GM18502 (cell line): Measurements from ENCODE around the gene SNAPC4.
A peak's percentile ranks its signal among the peaks of the same experiment; 100 is the strongest.
"Not testable (repeated sequence)": the region's sequence is repeated elsewhere in the genome, so short reads cannot be mapped to it uniquely, and the experiment has no call there.

ENCODE experiments used
- ATAC-seq: cut with Tn5 transposase; IDR thresholded peaks from one replicate; pipeline ENCODE4 v1.9.1; 2021; ENCODE audit warnings: mild to moderate bottlenecking; ENCODE audit not compliant: unreplicated experiment, poor library complexity

Gene SNAPC4

DNA sequence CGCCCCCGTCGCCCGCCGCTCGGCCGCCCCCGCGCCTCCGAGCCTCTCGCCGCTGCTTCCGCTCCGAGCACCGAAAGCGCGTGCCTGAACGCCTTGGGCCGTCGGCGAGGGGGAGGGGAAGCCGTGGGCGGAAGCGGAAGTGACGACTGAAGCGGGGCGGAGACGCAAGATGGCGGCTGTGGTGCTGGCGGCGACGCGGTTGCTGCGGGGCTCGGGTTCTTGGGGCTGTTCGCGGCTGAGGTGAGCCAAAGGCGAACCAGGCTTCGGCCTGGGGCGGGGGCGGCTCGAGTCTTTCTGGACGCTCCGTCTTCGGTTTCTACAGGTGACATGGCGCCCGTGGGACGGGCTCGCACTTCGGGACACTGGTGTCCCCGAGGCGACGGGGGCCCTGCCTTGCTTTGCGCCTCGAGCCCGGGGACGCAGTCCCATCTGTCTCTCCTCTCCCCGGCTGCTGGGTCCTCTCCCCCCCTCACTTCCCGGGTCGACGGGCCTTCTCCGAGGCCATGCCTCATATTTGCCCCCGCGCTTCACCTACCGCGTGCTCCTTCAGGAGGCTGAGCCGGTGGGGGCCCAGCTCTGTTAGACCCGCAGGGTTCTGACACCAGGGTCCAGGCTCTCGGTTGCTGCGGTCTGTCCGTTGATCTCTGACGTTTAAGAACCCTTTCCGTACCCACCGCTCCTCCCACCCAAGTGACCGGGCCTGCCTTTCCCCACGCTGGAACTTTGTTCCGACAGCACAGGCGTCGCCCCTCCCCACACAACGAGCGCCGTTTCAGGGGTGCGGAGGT is 10.7 kb upstream of the SNAPC4 start, which contains the start of the genes ENTR1 and PMPCA:
Gene ENTR1 (minus strand): TSS at position 115 of the 788 bp plus-strand sequence. CDS start 217 bp downstream, outside the sequence.
Gene PMPCA (plus strand): TSS at position 159 of the 788 bp plus-strand sequence. CDS start 11 bp downstream, at position 170.
- peak; percentile 80 for ATAC-seq

DNA sequence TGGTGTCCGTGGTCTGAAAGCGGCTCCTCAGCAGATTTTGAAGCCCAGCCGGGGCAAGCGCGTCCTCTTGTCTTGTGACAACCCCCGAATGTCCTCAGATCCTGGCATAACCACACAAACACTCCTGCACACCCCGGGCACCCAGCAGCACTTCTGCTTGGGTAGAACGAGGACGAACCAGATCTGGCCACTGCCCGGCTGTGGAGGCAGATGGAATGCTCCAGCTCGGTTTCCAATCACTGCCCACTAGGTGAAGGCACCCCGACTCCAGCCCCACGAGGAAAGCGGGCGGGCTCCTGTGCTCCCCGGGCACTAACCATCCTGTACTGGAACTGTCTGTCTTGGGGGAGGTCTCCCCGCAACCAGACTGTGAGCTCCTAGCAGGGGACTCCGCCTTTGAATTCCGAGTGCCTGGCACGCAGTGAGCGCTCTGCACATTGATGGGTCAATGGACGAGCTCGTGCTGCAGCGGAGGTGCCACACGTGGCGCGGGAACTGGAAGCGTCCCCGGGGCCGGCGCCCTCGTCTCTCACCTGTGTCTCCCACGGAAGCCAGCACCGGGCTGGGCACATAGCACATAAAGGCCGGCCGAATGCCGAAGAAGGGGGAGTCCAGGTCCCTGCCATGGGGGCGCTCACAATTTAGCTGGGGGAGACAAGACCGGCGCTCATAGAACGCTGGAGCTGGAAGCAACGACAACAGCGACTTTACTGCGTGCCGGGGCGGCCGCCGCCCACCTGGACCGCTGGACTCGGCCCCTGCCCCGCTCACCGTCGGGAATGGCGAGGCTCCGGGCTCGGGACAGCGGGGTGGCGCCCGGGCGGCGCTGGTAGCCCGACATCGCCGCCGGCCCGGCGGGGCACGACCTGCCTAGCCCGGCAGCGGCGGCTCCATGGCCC is 9.8 kb upstream of the SNAPC4 start:
- peak; percentile 33 for ATAC-seq

DNA sequence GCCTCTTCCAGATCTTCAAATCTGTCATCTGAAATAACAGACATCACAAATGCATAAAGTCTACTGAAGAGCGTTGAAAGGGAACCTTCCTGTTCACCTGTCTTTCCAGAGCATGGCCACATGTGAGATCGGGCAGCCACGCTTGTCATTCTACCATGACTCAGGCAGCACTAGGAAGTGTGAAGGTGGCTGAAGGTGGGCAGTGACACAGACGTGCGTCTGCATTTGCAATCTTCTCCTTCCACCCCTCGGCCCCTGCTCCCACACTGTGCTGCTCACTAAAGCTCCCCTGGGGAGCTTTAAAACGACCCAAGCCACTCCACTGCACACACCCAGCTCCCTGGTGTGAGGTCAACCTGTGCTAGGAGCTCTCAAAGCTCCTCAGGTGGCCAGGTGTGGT is 7.9 kb upstream of the SNAPC4 start:
- ATAC-seq: no peak

DNA sequence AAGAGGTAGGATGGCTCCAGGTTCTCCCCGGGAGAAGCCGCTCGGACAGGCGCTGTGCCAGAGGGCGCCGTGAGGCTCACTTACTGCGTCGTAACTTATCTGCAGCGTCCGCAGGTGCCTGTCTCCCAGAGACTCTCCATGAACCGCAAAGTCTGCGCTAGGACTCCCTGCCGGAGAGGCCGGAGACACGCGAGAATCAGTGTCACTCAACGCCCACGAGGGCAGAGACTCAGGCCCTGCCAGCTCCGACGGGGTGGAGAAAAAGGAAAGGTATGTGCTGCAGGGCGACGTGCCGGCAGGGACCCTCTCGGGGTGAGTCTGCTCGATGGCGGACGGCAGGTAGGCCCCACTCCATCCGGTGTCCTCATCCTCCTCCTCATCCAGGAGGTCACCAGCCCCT is 7.1 kb upstream of the SNAPC4 start:
- not testable (repeated sequence) for ATAC-seq

DNA sequence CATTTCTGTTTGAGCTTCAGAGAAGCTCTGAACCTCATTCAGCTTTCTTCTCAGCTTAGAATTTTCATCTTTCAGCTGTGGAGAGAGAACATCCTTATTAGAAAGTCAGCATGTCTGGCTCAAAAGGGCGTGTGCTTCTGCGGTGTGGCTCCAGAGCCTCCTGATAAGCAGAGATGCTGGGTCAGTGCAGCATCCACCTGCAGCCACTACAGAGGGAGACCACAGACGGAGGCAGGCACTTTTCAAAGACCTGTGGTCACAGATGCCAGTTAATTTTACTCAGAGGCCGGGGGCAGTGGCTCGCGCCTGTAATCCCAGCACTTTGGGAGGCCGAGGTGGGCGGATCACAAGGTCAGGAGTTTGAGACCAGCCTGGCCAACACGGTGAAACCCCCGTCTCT is 5.9 kb upstream of the SNAPC4 start:
- not testable (repeated sequence) for ATAC-seq

DNA sequence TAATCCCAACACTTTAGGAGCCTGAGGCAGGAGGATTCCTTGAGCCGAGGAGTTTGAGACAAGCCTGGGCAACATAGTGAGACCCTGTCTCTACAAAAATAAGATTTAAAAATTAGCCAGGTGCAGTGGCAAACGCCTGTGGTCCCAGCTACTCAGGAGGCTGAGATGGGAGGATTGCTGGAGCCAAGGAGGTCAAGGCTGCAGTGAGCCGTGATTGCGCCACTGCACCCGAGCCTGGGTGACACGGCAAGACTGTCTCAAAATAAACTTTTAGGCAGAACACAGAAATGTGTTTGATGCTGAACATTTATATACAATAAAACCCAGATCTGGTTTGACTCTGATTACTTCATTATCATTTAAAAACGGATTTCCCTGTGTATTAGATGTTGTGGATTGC is 5.5 kb upstream of the SNAPC4 start:
- ATAC-seq: no peak

DNA sequence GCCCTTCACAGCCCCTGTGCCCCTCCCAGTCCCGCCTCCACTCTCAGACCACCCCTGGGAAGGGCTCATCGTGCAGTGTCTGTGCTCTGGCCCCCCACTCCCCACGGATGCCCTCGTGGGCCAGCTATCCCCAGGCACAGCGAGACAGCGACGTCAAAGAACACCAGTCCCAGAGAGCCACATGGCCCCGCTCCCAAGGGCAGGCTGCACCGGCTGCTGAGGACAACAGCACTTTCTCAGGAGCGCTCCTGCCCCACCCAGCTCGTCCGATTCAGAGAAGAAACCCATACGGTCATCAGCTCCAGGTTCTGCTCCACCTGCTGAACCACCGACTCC is 4.8 kb upstream of the SNAPC4 start:
- no peak for ATAC-seq

DNA sequence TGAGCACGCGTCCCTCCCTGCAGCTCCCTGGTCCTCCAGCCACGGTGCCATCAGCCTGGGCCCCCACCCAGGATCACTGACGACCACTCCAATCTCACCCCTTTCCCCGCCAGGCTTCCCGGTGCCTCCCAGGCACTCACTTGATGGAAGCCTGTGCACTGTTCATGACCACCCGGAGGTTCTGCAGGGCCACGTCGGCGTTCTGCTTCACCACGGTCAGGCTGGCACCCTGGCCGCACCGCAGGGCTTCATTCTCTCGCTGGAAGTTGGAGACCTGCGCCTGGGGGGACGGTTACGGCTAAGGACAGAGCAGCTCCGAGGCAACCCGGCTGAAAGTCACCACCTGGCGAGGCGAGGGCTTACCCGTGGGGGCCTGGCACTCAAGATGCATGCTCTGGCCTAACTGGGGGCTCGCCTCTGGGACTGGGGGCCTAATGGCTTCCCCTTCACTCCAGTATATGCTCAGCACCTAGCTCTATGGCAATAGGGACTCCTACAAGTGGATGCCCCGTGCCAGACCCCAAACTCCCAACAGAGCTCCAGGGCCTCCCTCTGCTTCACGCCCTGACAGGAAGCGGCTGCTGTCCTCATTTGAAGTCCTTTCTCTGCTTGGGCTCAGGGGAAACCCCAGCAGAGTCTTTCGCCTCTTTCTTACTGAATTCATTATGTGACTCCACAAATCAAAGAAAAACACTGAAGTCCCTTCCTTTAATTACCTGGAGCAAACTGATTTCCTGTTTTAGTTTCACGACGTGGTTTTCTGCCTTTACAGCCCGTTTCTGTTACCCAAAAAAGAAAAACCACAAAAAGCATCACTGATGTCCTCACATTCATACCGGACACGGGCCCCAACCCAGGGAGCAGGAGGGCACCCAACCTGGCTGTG is 4.2 kb upstream of the SNAPC4 start:
- ATAC-seq: no peak

DNA sequence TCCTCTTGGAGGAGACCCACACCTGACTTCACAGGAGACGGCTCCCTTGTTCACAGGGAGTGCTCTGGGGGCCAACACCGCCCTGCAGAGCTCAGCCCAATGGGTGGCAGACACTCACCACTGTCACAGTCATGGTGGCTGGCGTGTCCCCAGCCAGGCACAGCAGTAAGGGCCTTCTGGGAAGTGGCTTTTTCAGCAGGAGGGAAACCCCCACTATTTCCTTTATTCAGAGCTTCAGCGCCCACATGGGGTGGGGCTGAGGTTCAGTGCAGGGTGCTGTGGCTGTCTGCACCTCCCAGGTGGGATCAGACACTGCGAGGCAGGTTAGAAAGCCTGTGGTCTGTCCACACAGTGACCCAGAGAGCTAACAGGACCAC is 3.6 kb upstream of the SNAPC4 start:
- no peak for ATAC-seq

DNA sequence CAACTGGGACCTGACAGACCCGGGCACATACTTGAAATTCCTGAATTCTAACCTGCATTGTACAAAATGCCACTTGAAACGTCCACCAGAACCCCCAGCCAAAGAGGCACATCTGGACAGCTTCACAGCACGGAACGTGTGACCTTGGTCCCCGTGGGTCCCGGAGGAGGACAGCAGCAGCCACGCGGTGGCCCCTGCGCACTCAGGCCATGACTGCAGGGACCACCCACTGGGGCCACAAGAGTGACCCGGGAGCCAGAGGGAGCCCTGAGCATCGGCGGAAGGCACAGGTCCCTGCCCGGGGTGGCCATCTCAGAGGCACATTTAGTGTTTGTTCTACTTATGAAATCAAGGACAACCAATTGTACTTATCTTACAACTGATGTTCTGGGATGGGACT is 2.1 kb upstream of the SNAPC4 start:
- ATAC-seq: no peak

DNA sequence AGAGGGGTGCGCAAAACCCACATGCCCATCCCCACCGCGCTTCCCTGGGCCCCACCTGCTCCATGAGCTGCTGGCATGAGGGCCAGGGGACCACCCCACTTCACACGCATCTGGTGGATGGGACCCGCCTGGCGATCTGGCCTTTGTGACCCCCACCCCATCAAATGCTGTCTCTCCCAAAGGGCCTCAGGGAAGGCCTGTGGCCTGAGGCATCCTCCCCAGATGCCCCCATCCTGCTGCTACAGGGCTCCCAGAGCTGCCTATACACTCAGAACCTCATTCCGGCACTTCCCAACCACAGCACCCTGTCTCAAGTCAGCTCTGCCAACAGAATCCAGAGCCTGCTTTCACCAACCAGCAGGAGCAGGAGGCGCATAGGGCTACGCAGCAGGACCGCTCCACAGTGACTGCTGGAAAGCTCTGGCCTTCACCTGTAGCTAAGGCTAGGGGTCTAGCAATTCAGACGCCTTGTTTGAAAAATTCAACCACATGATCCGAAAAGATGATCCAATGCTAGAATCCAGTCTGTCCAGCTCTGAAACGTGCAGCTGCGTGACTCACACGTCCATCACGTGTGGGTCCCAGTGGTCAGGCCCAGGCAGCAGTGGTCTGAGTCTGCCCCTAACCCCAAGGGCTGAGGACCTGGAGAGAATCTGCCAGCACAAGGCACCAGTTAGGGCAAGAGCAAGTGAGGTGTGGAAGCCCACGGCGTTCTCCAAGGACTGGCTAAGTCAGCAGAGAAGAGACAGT is 1.4 kb upstream of the SNAPC4 start:
- ATAC-seq: no peak

DNA sequence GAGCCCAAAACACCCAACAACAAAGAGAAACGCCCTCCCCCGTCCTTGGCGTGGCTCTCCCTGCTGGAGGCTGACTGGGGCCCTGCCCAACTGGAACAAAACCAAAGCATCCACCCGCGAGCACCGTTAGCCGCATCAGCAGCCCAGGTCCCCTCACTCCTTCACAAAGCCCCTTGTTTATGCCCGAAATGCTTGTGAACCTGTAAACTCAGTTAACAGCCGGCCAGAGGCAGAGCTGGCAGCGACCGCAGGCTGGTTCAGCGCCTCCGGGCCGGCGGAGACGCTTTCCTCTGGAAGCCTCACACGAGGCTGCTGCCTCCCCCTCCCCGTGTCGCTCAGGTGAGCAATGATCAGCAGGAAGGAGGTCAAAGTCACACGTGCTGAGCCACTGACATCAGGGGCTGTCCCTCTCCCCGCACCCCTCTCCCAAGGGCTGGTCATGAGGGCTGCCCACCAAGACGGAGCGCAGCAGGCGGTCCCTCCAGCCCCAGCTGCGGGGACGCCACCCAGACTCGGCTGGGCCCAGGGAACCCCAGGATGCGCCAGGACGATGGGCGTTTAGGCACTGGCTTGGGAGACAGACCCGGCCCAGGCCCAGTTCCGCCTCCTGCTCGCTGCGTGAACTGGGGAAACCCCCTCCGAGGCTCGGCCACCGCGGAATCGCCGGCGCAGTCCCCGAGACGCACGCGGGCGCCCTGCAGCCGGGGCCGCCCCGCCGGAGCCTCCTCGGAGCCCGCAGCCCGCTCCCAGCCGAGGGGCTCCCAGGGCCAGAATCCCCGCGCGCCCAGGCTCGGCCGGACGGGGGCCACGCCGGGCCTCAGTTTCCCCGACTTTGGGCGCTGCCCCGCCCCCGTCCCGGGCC is 563 bp downstream of the SNAPC4 start:
- peak; percentile 20 for ATAC-seq

DNA sequence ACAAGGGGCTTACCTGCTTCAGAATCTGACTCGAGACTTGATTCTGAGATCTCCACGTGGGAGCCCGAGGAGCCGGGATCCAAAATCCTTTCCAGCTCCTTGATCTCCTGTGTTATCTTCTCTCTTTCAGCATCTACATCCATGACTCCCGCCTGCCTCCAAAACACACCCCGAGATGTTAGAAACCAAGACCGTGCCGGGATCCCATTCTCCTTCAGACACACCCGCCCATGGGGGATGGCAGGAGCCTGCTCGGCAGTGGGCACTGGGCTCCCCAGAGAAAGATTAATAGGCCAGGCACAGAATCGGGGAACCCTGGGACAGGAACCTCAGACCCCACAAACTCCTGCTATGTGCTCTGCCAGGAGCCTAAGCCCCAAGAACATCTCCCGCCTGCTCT is 1.7 kb downstream of the SNAPC4 start:
- ATAC-seq: no peak

DNA sequence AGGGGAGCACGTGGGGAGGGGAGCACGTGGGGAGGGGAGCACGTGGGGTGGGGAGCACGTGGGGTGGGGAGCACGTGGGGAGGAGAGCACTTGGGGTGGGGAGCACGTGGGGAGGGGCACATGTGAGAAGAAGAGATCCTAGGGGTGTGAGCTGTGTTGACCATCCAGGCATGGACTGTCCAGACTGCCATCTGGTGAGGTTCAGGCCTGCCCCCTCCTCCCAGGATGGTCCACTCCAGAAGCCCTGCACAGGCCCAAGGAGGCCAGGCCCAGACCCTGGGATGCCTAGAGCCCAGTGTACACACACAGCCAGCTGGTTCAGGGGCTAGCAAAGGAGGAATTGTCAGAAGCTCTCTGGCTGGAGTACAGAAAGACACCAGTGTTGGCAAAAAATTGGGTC is 2.3 kb downstream of the SNAPC4 start:
- no peak for ATAC-seq

DNA sequence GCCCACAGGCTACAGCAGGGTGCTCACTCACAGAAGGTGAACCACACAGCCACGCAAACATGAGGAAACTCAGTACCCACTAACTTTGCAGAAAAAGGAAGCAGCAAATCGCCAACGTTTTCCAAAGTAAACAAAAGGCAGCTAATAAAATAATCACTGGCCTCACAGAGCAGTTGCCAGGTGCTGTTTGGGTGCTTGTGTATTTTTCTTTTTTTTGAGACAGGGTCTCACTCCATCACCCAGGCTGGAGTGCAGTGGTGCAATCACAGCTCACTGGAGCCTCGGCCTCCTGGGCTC is 3.8 kb downstream of the SNAPC4 start:
- ATAC-seq: no peak

DNA sequence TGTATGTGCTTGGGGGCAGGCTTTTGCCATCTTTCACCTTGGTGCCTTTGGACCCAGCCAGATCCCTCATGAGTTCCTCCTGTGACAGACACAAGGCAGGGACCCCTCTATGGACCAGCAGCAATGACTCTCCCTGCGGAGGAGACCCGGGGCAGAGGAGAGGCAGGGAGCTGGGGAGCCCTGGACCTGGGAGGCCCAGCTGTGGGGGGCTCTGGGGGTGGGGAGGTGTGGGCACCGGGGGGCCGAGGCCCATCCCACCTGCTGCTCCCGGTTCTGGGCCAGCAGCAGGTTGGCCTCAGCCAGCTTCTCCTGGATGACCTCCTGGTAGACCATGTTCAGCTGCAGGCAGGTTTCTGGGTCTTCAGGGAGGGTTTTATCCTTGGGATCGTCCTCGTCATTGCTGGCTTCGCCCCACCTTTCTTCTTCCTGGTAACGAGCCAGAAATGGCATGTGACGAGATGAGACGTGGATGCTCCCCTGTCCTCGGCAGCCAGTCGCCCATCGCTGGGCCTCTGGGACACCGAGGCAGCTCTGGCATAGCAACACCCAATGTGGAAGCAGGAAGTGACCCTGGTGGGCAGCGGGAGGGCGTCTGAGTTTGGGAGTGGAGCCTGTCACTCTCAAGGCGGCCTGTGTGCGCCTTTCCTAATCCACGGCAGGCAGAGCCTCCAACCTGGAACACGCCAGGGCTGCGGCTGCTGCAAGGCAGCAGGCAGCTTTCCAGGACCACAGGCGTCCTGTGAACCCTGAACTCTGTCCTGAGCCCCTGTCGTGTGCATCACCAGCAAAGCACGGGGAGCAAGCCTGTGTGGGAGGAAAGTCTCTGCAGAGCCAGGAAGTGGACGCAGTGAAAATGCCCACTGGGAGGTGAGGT is 4.4 kb downstream of the SNAPC4 start:
- ATAC-seq: no peak

DNA sequence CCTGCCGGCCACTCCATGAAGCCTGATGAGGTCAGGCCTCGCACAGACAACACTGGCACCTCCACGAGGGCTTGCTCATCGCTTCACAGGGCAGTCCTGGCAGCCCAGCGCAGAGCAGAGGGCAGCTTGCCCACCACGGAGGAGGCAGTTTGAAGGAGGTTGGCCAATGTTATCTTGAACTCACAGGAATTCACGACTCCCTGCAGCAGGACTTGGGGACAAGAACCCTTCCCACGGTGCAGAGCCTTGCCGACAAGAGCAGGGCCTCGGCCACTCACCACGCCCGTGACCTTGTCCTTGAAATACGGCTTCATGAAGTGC is 5.0 kb downstream of the SNAPC4 start:
- no peak for ATAC-seq

DNA sequence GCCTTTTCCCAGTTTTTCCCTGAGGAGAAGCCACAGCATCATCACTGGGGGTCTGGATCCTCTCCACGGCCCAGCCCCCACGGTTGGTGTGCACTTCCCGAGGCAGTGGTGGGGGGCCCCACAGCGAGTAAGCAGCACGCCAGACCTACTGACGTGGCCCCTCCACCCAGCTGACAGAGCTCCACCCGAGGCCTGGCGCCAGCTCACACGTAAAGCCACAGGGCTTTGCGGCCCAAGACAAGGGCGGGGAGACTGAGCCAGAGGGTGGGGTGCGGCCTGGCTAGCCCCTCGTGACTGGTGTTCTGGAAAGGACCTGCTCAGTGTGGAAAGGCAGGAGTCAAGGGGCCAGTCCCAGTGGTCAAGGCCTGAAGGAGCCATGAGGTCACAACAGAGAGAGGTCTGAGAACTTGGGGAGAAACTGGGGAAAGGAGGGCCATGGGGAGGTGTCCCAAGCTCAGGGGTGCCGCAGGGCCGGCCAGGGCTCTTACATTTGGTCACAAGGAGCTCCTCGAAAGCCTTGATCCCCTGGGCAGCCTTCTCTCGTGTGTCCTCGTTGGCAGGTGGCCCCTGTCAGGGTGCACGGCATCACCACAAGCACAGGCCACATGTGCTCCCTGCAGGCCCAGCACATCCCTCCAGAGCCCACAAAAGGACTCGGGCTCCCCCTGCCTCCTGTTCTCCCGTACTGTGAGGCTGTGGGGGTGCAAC is 5.5 kb downstream of the SNAPC4 start:
- no peak for ATAC-seq
